Measurements from ENCODE around the gene ZNF225. TPM values are rescaled to one million over a fixed set of nuclear protein-coding genes. Genes with fewer than 3 reads are reported as not detected.

ZNF225 gene
- total and polyA plus RNA-seq, 9 of the 15 experiments (the other 6 are each of a cell fraction or from before 2014, with no cell fraction given): 1.4 to 4.2 (median 2.2) TPM

DNA sequence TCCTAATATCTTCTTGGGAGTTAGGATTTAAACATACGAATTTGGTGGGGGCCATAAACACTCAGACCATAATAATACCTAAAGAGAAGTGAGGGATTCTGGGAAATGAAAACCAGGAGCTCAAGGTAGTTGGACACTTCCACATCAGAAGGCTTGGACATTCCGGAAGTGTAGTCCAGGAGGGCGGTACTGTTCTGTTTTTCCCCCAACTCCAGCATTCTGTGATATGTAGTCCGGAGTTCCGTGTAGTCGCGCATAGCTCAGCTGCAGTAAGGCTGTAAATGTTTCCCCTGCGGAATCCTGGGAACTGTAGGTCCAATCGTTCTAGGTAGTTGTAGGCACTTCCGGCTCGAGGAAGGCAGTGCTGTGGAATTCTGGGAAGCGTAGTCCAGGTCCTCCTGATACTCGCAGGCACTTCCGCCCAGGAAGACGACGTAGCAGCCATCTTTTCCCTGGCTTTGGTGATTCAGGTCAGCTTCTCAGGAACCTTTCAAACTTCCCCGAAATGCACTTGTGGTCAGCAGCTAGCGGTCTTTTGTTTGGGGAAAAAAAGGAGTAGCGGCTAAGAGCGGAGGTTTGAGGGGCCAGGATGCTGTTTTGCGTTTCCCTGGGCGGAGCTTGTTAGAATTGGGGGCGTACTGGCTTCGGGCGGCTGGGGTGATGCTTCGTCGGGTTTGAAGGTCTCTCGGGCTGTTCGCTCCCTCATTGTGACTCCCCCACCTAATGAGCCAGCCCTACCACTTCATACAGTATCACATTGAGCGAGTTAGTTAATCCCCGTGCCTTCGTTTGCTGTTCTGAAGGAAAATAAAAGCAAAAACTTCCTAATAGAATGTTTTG lies 51.7 kb downstream of the ZNF225 start, which contains the start of gene ZNF226 (continued):
- TF ChIP-seq SMC3 (conservative IDR thresholded peaks at IDR 0.05; ENCODE audit: insufficient read depth, low read depth, low read length) (no peak), GTF2E2 (tag; IDR thresholded peaks at IDR 0.05) (no peak), RBFOX2 (IDR thresholded peaks at IDR 0.05; ENCODE audit: low read depth, low read length) (peak; percentile 68), ETV5 (CRISPR knock-in tag; IDR thresholded peaks at IDR 0.05; ENCODE audit: low read depth) (peak; percentile 68), ZBTB17 (CRISPR knock-in tag; IDR thresholded peaks at IDR 0.05) (no peak), MAFF (IDR thresholded peaks at IDR 0.05; ENCODE audit: low read length) (no peak), TEAD1 (CRISPR knock-in tag; IDR thresholded peaks at IDR 0.05) (peak; percentile 37 to 57; a peak in 2 of 4 replicates), ATF4 (CRISPR knock-in tag; IDR thresholded peaks at IDR 0.05) (no peak), ZNF707 (CRISPR knock-in tag; conservative IDR thresholded peaks at IDR 0.05) (no peak), NR2C1 (IDR thresholded peaks at IDR 0.05) (peak; percentile 68; the same call in 1 of the 2 replicates), NR2C1 (tag; IDR thresholded peaks at IDR 0.05) (peak; percentile 91), TAL1 (IDR thresholded peaks at IDR 0.05) (no peak), HDAC2 (IDR thresholded peaks at IDR 0.05) (no peak)
- TF ChIP-seq, protein P1, sequence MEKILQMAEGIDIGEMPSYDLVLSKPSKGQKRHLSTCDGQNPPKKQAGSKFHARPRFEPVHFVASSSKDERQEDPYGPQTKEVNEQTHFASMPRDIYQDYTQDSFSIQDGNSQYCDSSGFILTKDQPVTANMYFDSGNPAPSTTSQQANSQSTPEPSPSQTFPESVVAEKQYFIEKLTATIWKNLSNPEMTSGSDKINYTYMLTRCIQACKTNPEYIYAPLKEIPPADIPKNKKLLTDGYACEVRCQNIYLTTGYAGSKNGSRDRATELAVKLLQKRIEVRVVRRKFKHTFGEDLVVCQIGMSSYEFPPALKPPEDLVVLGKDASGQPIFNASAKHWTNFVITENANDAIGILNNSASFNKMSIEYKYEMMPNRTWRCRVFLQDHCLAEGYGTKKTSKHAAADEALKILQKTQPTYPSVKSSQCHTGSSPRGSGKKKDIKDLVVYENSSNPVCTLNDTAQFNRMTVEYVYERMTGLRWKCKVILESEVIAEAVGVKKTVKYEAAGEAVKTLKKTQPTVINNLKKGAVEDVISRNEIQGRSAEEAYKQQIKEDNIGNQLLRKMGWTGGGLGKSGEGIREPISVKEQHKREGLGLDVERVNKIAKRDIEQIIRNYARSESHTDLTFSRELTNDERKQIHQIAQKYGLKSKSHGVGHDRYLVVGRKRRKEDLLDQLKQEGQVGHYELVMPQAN (IDR thresholded peaks at IDR 0.05; ENCODE audit: borderline replicate concordance): no peak
- TF ChIP-seq, protein P2, sequence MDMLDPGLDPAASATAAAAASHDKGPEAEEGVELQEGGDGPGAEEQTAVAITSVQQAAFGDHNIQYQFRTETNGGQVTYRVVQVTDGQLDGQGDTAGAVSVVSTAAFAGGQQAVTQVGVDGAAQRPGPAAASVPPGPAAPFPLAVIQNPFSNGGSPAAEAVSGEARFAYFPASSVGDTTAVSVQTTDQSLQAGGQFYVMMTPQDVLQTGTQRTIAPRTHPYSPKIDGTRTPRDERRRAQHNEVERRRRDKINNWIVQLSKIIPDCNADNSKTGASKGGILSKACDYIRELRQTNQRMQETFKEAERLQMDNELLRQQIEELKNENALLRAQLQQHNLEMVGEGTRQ (CRISPR knock-in tag; IDR thresholded peaks at IDR 0.05): no peak
- TF ChIP-seq, protein P3, sequence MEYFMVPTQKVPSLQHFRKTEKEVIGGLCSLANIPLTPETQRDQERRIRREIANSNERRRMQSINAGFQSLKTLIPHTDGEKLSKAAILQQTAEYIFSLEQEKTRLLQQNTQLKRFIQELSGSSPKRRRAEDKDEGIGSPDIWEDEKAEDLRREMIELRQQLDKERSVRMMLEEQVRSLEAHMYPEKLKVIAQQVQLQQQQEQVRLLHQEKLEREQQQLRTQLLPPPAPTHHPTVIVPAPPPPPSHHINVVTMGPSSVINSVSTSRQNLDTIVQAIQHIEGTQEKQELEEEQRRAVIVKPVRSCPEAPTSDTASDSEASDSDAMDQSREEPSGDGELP (CRISPR knock-in tag; IDR thresholded peaks at IDR 0.05; ENCODE audit: borderline replicate concordance): peak; percentile 83
- TF ChIP-seq, protein P4, sequence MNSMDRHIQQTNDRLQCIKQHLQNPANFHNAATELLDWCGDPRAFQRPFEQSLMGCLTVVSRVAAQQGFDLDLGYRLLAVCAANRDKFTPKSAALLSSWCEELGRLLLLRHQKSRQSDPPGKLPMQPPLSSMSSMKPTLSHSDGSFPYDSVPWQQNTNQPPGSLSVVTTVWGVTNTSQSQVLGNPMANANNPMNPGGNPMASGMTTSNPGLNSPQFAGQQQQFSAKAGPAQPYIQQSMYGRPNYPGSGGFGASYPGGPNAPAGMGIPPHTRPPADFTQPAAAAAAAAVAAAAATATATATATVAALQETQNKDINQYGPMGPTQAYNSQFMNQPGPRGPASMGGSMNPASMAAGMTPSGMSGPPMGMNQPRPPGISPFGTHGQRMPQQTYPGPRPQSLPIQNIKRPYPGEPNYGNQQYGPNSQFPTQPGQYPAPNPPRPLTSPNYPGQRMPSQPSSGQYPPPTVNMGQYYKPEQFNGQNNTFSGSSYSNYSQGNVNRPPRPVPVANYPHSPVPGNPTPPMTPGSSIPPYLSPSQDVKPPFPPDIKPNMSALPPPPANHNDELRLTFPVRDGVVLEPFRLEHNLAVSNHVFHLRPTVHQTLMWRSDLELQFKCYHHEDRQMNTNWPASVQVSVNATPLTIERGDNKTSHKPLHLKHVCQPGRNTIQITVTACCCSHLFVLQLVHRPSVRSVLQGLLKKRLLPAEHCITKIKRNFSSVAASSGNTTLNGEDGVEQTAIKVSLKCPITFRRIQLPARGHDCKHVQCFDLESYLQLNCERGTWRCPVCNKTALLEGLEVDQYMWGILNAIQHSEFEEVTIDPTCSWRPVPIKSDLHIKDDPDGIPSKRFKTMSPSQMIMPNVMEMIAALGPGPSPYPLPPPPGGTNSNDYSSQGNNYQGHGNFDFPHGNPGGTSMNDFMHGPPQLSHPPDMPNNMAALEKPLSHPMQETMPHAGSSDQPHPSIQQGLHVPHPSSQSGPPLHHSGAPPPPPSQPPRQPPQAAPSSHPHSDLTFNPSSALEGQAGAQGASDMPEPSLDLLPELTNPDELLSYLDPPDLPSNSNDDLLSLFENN (IDR thresholded peaks at IDR 0.05; ENCODE audit: low read depth in 2 of 2, low read length in 2 of 2): no peak
- TF ChIP-seq, protein P5, sequence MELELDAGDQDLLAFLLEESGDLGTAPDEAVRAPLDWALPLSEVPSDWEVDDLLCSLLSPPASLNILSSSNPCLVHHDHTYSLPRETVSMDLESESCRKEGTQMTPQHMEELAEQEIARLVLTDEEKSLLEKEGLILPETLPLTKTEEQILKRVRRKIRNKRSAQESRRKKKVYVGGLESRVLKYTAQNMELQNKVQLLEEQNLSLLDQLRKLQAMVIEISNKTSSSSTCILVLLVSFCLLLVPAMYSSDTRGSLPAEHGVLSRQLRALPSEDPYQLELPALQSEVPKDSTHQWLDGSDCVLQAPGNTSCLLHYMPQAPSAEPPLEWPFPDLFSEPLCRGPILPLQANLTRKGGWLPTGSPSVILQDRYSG (tag; conservative IDR thresholded peaks at IDR 0.05; ENCODE audit: low read depth): no peak

All from K562 (cell line).